HepG2 (cell line): ENCODE data around the gene LGALS8. TPM values are rescaled to one million over a fixed set of nuclear protein-coding genes. Genes with fewer than 3 reads are reported as not detected.
A peak's percentile ranks its signal among the peaks of the same experiment; 100 is the strongest.

Experiments used
- HOXA3 ChIP-seq: sonication (generic); formaldehyde crosslinking; IDR thresholded peaks from 2 replicates; pipeline ENCODE4 v1.5.0; 2020; ENCODE audit warnings: missing genetic modification reagents
- NFAT5 ChIP-seq: sonication (generic); formaldehyde crosslinking; IDR thresholded peaks from 2 replicates; pipeline ENCODE4 v1.4.0; 2020; ENCODE audit warnings: missing genetic modification reagents
- POLR2G ChIP-seq: fragments of 200-400 bp; formaldehyde crosslinking; IDR thresholded peaks from 2 replicates; pipeline ENCODE4 v1.6.1; 2018; ENCODE audit warnings: mild to moderate bottlenecking, low read depth, low read length, moderate library complexity
- SAP130 ChIP-seq: IDR thresholded peaks from 2 replicates; pipeline ENCODE4 v1.6.1; 2016; ENCODE audit warnings: low read depth
- SYNCRIP ChIP-seq: fragments of 200-400 bp; formaldehyde crosslinking; IDR thresholded peaks from 2 replicates; pipeline ENCODE4 v1.6.1; 2018; ENCODE audit warnings: mild to moderate bottlenecking, low read depth, low read length; ENCODE audit not compliant: insufficient read depth
- XRCC5 ChIP-seq: fragments of 200-400 bp; formaldehyde crosslinking; optimal IDR thresholded peaks from 2 replicates; pipeline ENCODE3; 2017; ENCODE audit warnings: mild to moderate bottlenecking, low read length
- ZNF256 ChIP-seq: sonication (generic); formaldehyde crosslinking; conservative IDR thresholded peaks from 2 replicates; pipeline ENCODE4 v1.4.0; 2020; ENCODE audit warnings: missing genetic modification reagents
- ZNF274 ChIP-seq: sonication (generic); formaldehyde crosslinking; IDR thresholded peaks from 2 replicates; pipeline ENCODE4 v1.5.1; 2020; ENCODE audit warnings: mild to moderate bottlenecking, missing genetic modification reagents
- ZNF350 ChIP-seq: sonication (generic); formaldehyde crosslinking; IDR thresholded peaks from 2 replicates; pipeline ENCODE4 v1.4.0; 2020; ENCODE audit warnings: mild to moderate bottlenecking, low read depth, missing genetic modification reagents, borderline replicate concordance
- ZNF619 ChIP-seq: sonication (generic); formaldehyde crosslinking; IDR thresholded peaks from 2 replicates; pipeline ENCODE4 v1.4.0; 2020; ENCODE audit warnings: mild to moderate bottlenecking, missing genetic modification reagents
- ZNF792 ChIP-seq: IDR thresholded peaks from 2 replicates; pipeline ENCODE4 v1.6.1; 2016
- ZNF891 ChIP-seq: sonication (generic); formaldehyde crosslinking; IDR thresholded peaks from 2 replicates; pipeline ENCODE4 v1.5.0; 2020; ENCODE audit warnings: mild to moderate bottlenecking, missing genetic modification reagents
- polyA plus RNA-seq, 8 experiments: library from polyadenylated mRNA; depleted of rRNA in 3 of 8; stranded (reverse) in 7 of 8; unstranded in 1 of 8; fragments of >200 nt; fragmentation: Illumina TruSeq in 4 of 8; extraction: Trizol in 4 of 8; gene quantifications; 2 replicates each; pipeline versions ENCODE4 v1.2.1 to v1.2.3, GENCODE V29; 2011 to 2016; ENCODE audit warnings: low read depth in 4 of 8, missing spikeins in 1 of 8, mixed read lengths in 1 of 8; ENCODE audit not compliant: insufficient read depth in 1 of 8
- total RNA-seq, 5 experiments: library from RNA; depleted of rRNA; stranded (reverse); fragments of >200 nt; fragmentation: Illumina TruSeq; extraction: Trizol; gene quantifications; 2 replicates each; pipeline ENCODE4 v1.2.3, GENCODE V29; 2016; ENCODE audit warnings: low read depth in 1 of 5
- TF ChIP-seq, protein P1 (sequence below): sonication (generic); formaldehyde crosslinking; IDR thresholded peaks from 2 replicates; pipeline ENCODE4 v1.4.0; 2020; ENCODE audit warnings: mild to moderate bottlenecking, missing genetic modification reagents
- TF ChIP-seq, protein P2 (sequence below): IDR thresholded peaks from 2 replicates; pipeline ENCODE4 v1.6.1; 2016; ENCODE audit warnings: low read depth
- TF ChIP-seq, protein P3 (sequence below): sonication (generic); formaldehyde crosslinking; IDR thresholded peaks from 2 replicates; pipeline ENCODE4 v1.9.0; 2021; ENCODE audit warnings: missing genetic modification reagents, borderline replicate concordance

Gene LGALS8
- total and polyA plus RNA-seq, 2 of the 13 experiments (the other 11 are each of a cell fraction or from before 2014, with no cell fraction given), result 29.3 to 185 TPM

- TF ChIP-seq, protein P1, sequence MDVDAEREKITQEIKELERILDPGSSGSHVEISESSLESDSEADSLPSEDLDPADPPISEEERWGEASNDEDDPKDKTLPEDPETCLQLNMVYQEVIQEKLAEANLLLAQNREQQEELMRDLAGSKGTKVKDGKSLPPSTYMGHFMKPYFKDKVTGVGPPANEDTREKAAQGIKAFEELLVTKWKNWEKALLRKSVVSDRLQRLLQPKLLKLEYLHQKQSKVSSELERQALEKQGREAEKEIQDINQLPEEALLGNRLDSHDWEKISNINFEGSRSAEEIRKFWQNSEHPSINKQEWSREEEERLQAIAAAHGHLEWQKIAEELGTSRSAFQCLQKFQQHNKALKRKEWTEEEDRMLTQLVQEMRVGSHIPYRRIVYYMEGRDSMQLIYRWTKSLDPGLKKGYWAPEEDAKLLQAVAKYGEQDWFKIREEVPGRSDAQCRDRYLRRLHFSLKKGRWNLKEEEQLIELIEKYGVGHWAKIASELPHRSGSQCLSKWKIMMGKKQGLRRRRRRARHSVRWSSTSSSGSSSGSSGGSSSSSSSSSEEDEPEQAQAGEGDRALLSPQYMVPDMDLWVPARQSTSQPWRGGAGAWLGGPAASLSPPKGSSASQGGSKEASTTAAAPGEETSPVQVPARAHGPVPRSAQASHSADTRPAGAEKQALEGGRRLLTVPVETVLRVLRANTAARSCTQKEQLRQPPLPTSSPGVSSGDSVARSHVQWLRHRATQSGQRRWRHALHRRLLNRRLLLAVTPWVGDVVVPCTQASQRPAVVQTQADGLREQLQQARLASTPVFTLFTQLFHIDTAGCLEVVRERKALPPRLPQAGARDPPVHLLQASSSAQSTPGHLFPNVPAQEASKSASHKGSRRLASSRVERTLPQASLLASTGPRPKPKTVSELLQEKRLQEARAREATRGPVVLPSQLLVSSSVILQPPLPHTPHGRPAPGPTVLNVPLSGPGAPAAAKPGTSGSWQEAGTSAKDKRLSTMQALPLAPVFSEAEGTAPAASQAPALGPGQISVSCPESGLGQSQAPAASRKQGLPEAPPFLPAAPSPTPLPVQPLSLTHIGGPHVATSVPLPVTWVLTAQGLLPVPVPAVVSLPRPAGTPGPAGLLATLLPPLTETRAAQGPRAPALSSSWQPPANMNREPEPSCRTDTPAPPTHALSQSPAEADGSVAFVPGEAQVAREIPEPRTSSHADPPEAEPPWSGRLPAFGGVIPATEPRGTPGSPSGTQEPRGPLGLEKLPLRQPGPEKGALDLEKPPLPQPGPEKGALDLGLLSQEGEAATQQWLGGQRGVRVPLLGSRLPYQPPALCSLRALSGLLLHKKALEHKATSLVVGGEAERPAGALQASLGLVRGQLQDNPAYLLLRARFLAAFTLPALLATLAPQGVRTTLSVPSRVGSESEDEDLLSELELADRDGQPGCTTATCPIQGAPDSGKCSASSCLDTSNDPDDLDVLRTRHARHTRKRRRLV, result no peak
- TF ChIP-seq, protein P2, sequence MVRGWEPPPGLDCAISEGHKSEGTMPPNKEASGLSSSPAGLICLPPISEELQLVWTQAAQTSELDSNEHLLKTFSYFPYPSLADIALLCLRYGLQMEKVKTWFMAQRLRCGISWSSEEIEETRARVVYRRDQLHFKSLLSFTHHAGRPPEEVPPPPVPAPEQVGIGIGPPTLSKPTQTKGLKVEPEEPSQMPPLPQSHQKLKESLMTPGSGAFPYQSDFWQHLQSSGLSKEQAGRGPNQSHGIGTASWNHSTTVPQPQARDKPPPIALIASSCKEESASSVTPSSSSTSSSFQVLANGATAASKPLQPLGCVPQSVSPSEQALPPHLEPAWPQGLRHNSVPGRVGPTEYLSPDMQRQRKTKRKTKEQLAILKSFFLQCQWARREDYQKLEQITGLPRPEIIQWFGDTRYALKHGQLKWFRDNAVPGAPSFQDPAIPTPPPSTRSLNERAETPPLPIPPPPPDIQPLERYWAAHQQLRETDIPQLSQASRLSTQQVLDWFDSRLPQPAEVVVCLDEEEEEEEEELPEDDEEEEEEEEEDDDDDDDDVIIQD, result no peak
- TF ChIP-seq, protein P3, sequence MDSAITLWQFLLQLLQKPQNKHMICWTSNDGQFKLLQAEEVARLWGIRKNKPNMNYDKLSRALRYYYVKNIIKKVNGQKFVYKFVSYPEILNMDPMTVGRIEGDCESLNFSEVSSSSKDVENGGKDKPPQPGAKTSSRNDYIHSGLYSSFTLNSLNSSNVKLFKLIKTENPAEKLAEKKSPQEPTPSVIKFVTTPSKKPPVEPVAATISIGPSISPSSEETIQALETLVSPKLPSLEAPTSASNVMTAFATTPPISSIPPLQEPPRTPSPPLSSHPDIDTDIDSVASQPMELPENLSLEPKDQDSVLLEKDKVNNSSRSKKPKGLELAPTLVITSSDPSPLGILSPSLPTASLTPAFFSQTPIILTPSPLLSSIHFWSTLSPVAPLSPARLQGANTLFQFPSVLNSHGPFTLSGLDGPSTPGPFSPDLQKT, result no peak
- TF ChIP-seq SAP130 (CRISPR knock-in tag), result peak; percentile 51
- TF ChIP-seq NFAT5 (CRISPR knock-in tag), result no peak
- no peak for TF ChIP-seq HOXA3 (CRISPR knock-in tag)
- 0 out of 2 replicates have a peak, but pooled peaks have one; percentile 72 for TF ChIP-seq ZNF891 (CRISPR knock-in tag)
- TF ChIP-seq XRCC5, result peak; percentile 24
- TF ChIP-seq ZNF619 (CRISPR knock-in tag), result 0 out of 2 replicates have a peak, but pooled peaks have one; percentile 61
- no peak for TF ChIP-seq ZNF256
- no peak for TF ChIP-seq SYNCRIP
- TF ChIP-seq ZNF792 (CRISPR knock-in tag), result peak; percentile 16; the same call in 1 of the 2 replicates
- peak; percentile 66 for TF ChIP-seq POLR2G
- TF ChIP-seq ZNF350 (CRISPR knock-in tag), result no peak
- no peak for TF ChIP-seq ZNF274
Observed at GRCh38 chr1:236491469-236492136, 32.2 kb upstream of the LGALS8 start (continued).
